GM12801 (cell line): Measurements from ENCODE around the gene GDI1.

ENCODE experiments used
- TF ChIP-seq, protein P1 (sequence below): IDR thresholded peaks from one replicate; pipeline ENCODE4 v1.5.1; 2011; ENCODE audit warnings: control low read depth; ENCODE audit not compliant: insufficient read length; ENCODE audit errors: extremely low read depth

Gene GDI1

GRCh38 chrX:154436983-154437752 is at the start of gene GDI1:
Gene GDI1, plus strand, starts transcription at chrX:154437154. Its CDS starts 101 bp downstream, at chrX:154437255.
- TF ChIP-seq, protein P1, sequence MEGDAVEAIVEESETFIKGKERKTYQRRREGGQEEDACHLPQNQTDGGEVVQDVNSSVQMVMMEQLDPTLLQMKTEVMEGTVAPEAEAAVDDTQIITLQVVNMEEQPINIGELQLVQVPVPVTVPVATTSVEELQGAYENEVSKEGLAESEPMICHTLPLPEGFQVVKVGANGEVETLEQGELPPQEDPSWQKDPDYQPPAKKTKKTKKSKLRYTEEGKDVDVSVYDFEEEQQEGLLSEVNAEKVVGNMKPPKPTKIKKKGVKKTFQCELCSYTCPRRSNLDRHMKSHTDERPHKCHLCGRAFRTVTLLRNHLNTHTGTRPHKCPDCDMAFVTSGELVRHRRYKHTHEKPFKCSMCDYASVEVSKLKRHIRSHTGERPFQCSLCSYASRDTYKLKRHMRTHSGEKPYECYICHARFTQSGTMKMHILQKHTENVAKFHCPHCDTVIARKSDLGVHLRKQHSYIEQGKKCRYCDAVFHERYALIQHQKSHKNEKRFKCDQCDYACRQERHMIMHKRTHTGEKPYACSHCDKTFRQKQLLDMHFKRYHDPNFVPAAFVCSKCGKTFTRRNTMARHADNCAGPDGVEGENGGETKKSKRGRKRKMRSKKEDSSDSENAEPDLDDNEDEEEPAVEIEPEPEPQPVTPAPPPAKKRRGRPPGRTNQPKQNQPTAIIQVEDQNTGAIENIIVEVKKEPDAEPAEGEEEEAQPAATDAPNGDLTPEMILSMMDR: no peak

GRCh38 chrX:154396973-154397887 is 39.7 kb upstream of the GDI1 start:
- TF ChIP-seq, protein P1: no peak

DNA sequence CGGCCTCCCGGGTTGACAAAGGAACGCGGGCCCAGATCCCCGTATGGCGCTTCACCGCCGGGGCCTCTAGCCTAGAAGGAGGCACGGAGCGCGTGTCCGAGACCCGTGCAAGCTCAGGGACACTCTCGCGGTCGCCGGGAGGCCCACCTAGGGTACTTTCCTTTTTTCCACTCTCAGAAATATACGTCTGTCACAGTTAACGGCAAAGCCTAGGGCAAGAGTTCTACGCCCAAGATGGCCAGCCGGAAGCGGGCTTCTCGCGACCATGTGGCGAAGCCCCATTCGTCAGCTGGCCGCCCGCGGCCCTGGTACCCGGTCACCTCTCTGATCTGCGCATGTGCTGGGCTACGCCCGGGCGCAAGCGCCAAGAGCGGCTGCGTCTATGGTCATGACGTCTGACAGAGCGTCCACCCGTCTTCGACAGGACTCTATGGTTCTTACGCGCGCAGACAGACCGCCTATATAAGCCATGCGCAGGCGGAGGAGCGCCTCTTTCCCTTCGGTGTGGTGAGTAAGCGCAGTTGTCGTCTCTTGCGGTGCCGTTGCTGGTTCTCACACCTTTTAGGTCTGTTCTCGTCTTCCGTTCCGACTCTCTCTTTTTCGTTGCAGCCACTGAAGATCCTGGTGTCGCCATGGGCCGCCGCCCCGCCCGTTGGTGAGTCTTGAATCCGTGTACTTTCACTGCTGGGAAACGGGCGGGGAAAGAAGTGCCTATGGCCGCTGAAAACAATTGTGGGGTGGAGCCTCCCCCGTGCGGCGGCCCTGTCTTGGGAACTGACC is 38.9 kb upstream of the GDI1 start, which contains the start of gene RPL10:
Gene RPL10 (plus strand): TSS at position 490 of the 780 bp plus-strand sequence. CDS start 143 bp downstream, at position 633.
- TF ChIP-seq, protein P1: no peak

GRCh38 chrX:154398668-154399526 is 38.1 kb upstream of the GDI1 start:
- TF ChIP-seq, protein P1: no peak

DNA sequence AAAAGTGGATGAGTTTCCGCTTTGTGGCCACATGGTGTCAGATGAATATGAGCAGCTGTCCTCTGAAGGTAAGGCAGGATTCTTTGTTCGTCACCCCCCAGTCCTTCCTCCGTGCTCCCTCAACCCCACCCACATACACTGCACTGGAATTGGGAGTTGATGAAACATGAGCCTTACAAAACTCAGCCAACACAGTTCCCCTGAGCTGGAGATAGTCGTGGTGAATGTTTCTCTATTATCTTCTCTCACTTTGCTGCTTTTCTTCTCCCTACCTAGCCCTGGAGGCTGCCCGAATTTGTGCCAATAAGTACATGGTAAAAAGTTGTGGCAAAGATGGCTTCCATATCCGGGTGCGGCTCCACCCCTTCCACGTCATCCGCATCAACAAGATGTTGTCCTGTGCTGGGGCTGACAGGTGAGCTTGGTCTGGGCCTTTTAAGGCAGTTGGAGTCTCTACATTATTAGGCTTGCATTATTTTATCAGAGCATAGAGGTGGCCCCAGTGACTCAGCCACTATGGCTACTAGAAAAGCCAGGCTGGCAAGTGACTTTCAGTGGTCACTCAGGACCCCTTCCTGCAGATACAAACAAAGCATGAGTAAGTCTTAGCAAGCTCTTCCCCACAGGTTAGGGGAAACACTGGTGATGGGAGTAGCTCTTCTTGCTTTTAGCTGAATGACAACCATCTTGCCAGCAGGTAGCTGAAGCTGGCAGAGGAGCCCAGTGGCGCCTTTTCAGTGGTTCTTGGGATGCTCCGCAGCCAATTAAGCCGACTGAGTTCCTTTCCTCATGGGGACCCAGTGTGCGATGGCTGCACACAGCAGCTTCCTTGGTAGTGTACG is 37.2 kb upstream of the GDI1 start:
- TF ChIP-seq, protein P1: no peak
